ENCODE measurements around the gene MFSD12.

MFSD12 gene

DNA sequence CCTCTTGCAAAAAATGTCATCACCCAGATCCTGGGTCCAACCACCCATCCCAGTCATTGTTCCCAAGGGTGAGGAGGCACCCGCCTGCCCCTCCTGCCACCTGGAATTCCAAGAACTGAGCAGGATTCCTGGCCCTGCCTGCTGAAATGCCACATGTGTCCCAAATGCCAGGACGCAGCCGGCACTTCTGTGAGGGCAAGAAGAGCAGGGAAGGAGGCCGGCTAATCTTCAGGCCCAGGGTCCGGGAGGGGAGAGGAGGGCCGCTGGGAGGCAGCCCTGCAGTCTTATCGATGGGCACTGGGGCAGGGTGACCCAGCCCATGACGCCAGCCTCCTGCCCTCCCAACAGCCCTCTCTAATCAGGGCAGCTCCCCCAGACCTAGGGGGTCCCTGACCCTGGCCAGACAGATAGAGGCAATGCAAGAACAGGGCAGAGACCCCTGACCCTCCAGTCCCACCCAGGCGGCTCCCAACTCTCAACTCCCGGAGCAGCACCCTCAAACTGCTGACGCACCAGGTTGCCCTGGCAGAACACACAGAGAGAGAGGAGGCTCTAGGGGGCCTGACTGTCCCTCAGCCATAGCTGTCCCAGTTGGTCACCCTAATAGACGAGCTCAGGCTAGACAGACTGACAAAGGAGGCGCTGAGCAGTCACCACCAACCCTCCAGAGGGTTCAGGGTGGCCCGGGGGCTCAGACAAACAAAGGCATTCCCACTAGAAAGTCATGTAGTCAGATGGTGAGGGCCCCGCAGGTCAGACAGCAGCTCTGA lies 1.5 kb downstream of the MFSD12 start:
- no peak for DNase-seq

DNA sequence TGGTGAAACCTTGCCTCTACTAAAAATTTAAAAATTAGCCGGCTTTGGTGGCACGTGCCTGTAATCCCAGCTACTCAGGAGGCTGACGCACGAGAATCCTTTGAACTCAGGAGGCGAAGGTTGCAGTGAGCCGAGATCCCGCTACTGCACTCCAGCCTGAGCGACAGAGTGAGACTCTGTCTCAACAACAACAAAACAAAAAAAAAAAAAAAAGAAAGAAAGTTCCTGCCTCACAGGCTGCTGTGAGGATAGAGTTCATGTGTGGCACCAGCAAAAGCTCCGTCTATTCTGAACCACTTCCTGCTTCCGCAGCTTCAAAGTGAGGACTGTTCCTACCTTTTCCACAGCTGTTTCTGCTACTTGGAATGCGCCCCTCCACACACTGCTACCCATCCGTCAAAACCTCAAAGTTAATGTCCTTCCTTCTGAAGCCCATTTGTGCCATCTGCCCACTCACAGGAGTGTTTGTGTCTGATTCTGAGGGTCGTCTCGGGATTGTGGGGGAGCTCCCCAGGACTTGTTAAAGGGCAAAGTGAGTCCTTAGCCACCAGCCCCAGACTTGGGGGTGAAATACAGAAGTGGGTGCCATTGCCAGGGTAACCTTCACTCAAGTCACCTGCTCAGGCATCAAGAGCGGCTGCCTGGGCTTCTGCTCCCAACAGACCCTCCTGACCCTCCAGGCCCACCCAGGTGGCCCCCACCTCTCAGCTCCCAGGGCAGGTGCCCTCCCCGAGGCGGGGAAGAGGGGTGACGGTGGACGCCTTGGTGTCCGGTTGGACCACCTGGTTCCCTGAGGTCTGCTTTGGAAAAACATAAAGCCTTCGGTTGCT lies 2.9 kb downstream of the MFSD12 start:
- no peak for DNase-seq

DNA sequence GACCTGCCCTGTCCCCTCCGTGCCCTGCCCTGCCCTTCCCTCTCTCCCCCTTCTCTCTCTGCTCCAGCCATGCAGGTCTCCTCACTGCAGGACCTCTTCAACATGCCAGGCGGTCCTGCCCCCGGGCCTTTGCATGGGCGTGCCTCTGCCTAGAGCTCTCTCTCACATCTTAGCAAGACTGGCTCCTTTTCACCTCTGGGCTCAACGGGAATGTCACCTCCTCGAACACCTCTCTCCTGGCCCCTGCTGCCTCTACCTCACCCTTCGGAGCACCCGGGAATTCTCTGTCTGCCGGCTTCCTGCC lies 5.6 kb downstream of the MFSD12 start:
- no peak for DNase-seq

DNA sequence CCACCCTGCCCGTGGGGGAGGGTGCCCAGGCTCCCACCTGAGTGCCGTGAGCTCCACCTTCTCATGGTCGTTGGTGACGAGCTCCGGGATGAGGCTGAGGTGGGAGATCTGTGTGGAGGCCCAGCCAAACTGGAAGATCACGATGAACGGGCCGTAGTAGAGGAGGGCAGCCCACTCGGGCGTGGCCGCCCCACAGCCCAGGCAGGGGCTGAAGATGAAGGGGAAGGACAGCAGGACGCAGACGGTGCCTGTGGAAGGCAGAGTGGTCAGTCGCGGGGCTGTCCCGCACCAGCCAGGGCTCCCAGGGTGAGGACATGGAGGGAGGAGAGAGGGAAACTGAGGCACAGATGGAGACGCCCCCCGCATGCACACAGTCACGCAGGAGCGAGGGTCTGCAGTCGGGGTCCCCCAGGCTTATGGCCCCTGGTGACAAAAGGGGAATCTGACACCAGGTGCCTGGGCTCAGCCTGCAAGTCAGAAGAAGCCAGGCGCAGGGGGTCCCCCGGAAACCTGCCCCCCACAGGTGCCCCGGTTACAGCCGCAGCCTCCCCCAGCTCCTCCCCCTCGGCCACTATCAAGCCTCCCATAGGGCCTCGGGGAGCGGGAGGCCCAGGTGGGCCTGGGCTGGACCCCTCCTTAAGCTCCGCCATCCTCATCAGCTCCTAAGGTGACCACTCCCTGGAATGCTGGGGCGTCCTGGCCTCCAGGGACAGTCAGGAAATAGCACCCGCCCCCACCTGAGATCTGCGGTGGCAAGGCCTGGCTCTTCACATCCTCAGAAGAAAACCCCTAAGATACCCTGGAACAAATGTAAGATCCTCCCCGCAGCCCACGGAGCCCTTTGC lies 6.2 kb downstream of the MFSD12 start:
- DNase-seq, result no peak

DNA sequence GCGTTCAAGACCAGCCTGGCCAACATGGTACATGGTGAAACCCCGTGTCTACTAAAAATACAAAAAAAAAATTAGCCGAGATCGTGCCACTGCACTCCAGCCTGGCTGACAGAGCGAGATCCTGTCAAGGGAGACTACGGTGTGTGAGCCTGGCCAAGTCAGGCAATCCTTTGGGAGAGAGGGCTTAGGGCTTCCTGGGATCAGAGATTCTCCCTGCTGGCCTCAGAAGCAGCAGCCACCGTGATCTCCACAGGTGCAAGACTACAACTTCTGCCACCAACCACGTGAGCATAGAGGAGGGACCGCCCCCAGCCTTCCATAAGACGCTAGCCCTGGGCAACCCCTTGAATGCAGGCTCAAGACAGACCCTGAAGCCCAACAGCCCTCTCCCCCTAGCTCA lies 7.6 kb downstream of the MFSD12 start:
- DNase-seq, result no peak

DNA sequence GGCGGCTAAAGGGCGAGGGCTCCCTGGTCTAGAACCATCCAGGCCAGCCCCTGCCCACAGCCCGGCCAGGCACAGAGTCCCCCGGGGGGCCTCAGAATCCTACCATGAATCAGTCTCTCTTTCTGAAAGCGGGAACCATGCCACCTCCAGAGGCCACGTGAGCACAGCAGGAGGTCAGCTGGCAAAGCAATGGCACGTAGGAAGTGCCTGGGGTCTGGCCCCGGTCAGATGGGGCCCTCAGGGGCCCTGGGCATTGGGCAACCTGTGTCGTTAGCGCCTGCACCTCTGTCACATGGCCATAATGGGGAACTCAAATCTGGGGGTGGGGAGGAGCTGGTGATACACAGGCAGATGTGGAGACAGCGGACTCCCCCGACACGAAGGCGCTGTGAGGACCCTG lies 8.8 kb downstream of the MFSD12 start:
- DNase-seq, result no peak

DNA sequence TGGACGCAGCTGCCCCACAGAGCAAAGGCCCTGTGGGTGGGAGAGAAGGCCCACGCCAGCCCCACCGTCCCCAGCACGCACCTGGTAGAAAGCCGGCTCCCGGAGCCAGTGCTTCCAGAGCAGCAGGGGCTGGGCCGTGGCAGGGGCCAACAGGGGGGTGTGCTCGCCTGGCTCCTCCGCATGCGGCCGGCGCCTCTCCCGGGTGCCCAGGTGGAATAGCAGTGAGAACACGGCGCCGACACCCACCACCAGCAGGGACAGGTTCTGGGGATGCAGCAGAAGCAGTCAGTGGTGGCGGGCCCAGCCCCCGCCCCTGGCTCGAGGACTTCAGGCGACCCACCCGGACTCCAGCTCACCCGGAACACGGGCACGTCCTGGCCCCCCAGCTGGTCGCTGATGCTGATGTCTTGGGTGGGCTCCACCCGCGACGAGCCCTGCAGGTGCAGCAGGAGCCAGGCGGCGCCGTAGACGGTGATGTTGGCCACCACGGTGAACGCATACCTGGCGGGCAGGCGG lies 9.6 kb downstream of the MFSD12 start:
- DNase-seq, result no peak

DNA sequence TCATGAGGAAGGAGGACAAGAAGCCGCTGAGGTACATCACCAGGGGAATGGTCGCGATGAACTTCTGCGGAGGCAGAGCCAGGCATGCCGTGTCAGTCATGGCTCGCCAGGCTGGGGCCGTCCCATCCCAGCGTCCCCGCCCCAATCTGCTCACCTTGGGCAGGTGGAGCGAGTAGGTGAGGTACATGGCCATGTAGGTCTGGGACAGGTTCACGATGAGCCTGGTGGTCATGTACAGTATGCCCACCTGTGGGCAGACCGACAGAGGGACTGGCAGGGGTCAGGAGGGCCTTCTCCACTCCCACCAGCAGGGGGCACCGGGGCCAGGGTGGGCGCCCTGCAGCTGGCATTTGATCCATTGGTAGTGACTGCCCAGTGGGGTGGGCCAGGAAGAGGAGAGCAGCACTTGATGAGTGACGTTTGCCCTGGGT lies 10.1 kb downstream of the MFSD12 start:
- no peak for DNase-seq

DNA sequence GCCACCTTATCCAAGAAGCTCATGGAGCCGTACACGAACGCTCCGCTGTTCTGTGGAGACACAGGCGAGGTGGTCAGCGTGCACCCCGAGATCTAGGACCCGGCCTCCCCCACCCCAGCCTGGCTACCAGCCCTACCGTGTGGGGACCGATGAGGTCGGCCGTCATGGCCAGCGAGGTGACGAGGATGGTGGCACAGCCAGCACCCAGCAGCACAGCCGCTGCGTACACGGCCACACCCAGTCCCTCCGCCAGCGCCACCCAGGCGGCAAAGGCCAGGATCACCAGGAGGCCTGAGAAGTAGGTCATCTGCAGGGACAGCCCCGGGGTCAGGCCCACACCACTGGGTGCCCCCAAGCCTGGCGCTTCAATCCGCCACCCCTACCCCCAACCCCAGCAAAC lies 11.3 kb downstream of the MFSD12 start:
- DNase-seq, result no peak

DNA sequence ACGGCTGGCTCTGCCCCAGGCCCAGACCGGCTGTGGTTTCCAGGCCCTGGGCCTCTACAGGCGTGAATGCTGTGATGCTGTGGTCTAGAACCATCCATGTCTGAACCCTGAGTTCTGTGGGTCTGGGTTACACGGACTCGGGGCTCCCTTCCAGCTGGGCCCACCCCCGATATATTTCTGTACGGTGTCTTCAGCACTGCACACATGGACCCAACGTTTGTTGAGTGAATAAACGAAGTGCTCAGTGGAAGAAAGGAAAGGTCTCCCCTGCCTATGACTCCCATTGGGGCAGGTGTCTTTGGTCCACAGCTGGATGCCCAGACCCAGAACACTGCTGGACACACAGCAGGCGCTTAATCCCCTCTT lies 11.7 kb downstream of the MFSD12 start:
- DNase-seq, result no peak

DNA sequence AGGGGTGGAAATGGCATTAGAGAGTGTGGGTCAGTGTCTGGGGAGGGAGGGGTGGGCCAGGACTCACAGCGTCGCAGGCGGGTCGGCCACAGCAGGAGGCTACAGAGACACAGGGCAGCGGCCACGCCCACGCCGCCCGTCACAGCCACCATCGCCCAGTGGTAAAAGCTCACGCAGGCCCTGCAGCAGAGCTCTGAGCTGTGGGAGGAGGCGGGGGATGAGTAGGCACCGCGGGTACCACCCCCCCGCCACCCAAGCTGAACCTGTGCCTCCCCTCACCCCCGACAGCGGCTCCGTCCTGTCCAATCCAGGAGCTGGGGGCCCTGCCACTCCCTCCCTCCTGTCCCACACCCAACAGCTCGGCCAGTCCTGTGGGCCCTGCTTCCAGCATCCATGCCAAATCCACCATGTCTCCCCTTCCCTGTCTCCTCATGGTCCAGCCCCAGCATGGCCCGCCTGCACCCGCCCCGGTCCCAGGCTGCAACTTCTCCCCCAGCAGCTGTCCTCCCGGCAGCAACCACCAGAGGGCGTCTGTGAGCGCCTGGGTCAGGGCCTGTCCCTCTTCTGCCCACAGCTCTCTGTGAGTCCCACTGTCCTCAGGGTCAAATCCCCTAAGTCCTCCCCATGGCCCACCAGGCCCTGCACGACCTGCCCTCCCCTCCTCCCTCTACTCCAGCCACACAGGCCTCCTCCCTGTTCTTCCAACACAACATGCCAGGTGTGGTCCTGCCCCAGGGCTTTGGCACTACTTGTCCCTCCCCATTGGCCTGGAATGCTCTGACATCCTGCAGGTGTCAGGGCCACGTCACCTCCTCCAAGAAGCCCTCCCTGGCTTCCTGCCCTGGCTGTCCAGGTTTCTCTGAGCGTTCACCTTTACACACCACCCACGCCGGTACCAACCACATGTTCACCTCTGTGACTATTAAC lies 12.4 kb downstream of the MFSD12 start:
- DNase-seq, result peak; percentile 17

DNA sequence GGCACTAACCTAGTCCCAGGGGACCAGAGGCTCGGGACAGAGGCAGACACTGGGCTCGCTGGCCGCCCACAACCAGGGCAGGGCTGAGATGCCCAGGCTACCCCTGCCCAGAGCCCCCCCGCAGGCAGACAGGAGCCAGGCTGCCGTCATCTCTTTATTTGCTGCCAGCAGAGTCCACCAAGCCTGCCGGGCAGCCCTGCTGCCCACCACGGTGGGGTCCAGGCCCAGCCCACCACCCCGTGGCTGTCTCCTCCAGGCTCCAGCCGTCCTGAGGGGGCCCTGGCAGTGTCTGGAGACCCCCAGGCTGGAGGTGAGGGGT lies 13.4 kb downstream of the MFSD12 start:
- DNase-seq, result no peak

DNA sequence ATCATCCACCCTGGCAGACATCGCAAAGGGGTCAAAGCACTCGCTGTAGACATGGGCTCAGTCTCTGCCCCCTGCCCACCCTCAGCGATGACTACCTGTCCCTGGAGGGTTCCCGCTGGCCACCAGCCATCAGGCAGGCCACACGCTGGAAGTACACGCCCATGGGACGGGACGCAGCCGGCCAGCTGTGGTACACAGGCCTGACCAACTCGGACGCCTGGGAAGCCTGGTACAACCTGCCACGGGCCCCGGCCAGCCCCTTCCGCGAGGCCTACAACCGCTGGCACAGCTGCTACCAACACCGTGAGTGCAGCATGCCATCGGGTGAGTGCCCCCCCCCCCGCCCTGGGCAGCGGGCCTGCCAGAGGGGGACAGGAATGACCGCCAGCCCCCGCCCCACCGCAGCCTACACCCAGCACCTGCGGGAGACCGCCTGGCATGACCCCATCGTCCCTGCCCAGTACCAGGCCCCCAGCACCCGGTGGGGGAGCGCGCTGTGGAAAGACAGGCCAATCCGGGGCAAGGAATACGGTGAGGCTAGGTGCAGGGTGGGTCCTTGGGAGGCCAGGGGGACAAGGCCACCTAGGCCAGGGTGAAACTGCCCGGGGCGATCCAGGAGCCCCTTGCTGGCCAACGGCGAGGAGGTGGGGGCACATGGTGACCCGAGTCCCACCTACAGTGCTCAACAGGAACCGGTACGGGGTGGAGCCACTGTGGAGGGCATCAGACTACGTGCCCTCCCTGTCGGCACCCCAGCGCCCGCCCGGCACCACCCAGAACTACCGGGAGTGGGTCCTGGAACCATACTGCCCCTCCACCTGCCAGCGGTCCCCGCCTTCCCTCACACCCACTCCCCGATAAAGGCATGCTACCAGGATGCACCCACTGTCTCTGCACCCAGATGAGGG lies 14.0 kb downstream of the MFSD12 start:
- DNase-seq, result no peak

DNA sequence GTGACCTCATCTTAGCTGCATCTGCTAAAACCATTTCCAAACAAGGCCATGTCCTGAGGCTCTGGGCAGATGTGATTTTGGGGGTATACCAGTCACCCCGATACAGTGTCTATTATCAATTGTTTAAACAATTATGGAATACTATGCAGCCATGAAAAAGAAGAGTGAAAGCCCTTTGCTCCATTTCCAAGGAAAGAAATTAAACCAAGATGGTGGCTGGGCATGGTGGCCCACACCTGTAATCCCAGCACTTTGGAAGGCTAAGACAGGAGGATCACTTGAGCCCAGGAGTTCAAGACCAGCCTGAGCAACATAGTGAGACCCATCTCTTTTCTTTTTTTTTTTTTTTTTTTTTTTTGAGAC lies 17.6 kb downstream of the MFSD12 start:
- DNase-seq, result no peak

DNA sequence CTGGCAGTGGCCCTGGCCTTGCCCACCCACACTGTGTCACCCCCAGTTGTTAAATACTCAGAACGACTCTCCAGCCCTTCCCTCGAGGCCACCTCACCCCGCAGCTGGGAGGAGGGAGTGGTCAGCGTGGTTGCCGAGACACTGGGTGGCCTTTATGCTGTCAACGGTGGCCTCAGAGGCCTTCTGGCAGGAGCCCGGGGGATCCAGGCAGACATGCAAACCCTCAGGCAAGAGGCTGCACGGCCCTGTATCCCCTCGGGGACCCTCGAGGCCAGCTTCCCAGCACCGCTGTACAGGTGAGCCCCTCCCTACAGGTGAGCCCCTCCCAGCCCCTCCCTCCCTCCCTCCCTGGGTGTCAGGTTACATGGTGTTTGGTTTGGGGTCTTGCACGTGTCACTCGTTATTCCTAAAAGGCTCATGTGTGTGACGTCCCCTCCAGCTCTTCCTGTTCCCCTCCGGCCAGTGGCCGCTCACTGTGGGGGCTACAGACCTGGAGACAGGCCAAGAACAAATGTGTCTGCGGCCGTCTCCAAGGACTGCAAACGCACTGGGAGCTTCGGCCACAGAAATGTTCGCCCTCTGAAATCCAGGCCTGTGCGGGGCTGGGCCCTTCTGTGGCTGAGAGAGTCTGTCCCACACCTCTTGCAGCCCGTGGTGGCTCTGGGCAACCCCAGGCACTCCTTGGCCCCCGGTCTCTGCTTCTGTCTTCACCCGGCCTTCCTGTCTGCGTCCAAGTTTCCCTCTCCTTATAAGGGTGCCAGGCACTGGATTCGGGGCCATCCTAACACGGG lies 18.2 kb downstream of the MFSD12 start, which contains the start of gene TEKTIP1:
TEKTIP1 (plus strand) TSS at position 210 of the 791 bp plus-strand sequence; CDS start at position 214, 4 bp downstream.
- no peak for DNase-seq

DNA sequence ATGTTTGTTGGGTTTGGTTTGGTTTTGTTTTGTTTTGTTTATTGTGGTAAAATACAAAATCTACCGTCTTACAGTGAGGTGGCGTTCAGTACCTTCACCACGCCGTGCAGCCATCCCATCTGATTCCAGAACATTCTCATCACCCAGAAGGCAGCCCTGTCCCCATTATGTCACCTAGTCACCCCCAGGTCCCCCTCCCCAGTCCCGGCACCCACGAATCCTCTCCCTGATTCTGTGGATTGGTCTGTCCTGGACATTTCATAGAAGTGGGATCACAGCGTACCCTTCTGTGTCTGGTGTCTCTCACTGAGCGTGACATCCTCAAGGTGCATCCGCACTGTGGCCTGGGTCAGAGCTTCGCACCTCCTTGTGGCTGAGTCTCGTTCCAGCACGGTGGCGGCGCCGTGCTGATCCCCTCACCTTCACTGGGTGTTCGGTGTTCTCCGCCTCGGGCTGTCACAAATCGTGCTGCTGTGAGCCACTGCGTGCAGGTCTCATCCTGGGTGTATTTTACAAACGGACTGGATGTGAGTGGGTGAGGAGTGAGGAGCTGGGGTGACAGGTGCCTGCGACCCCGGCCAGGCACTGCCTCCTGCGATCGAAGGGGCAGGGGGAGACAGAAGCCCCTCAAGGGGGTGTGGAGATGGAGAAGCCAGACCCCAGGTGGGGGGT lies 19.0 kb downstream of the MFSD12 start:
- DNase-seq, result no peak

DNA sequence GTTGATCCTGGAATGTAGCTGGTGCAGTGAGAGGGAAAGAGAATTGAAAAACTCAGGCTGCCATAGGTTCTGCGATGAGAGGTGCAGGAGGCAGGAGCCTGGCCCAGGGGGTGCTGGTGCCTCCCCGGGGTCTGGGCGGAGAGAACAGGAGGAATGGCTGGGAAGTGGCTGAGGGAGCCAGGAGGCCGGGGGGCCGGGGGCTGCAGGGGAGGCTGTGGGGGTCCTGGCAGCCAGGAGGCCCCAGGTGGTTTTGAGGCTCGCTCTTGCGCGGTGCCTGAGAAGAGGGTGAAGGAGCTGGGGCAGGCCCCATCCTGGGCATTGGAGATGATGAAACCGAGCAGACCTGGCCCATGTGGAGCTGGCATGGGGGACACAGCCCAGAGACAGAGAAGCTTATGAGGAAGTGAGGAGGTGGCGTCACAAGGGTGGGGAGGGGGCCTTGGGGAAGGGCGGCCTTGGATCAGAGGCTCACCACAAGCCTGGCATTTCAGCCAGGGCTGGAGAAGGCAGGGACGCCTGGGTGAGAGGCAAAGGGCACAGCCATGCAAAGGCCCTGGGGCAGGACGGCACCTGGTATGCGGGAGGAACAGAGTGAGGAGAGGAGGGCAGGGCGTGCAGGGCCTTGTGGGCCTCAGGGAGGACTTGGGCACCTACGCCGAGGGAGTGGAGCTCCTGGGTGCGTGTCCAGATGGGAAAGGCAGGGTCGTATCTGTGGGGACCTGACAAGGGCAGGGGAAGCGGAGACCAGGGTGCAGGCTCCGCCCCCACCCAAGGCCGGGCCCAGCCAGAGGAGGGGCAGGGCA lies 19.7 kb downstream of the MFSD12 start:
- DNase-seq, result no peak

DNA sequence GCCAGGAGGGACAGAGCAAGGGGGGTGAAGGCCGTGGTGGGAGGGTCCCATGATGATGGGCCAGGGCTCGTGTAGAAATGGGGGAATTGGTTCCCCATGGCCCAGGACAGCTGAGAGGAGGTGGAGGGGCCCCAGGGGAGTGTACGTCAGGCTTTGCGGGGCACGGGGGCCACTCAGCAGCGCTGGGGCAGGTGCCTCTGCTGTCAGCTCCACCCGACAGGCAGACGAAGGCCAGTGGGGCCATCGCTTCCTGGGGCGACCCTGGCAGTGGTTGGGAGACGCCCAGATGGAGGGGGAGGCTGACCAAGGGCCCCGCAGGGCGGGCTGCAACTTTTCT lies 20.3 kb downstream of the MFSD12 start:
- no peak for DNase-seq

Data from GOT3 (cell line).